ENCODE data around the gene ALKBH5. TPM values are rescaled to one million over a fixed set of nuclear protein-coding genes. Genes with fewer than 3 reads are reported as not detected.

The ALKBH5 gene
- total and polyA plus RNA-seq, 8 donors: 53.6 to 99.6 (median 63.1) TPM

DNA sequence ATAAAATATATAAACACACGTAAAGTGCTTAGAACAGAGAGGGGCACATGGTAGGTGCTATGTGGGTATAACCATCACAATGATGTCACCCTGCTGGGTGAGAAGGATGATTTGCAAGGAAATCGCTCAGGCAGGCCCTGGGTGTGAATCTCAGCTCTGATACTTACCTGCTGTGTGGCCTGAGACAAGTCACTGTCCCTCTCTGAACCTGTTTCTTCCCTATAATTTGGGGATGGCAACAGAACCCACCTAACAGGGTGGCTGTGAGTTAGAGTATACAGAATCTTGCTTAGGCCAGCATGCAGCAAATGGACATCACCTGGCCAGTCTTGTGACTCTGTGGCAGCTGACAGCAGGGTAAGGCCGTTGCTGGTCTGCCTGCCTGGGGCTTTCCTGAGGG, 36.6 kb upstream of the ALKBH5 start:
- TF ChIP-seq, protein P1, sequence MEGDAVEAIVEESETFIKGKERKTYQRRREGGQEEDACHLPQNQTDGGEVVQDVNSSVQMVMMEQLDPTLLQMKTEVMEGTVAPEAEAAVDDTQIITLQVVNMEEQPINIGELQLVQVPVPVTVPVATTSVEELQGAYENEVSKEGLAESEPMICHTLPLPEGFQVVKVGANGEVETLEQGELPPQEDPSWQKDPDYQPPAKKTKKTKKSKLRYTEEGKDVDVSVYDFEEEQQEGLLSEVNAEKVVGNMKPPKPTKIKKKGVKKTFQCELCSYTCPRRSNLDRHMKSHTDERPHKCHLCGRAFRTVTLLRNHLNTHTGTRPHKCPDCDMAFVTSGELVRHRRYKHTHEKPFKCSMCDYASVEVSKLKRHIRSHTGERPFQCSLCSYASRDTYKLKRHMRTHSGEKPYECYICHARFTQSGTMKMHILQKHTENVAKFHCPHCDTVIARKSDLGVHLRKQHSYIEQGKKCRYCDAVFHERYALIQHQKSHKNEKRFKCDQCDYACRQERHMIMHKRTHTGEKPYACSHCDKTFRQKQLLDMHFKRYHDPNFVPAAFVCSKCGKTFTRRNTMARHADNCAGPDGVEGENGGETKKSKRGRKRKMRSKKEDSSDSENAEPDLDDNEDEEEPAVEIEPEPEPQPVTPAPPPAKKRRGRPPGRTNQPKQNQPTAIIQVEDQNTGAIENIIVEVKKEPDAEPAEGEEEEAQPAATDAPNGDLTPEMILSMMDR (IDR thresholded peaks at IDR 0.05): no peak
- Histone ChIP-seq H3K4me1 (no peaks in the 10 kb centered on the region), H3K27me3 (peaks cover 0 to under 1% of the 10 kb centered on the region in 2 donors), H3K27ac (no peak overlapping the region), H3K9me3 (no peaks in the 10 kb centered on the region), H3K4me3 (no peak overlapping the region), H3K36me3 (no peaks in the 10 kb centered on the region)
- ATAC-seq (no peak), DNase-seq (no peak)
- intact Hi-C loops (cut with DNase I): no loop called here

DNA sequence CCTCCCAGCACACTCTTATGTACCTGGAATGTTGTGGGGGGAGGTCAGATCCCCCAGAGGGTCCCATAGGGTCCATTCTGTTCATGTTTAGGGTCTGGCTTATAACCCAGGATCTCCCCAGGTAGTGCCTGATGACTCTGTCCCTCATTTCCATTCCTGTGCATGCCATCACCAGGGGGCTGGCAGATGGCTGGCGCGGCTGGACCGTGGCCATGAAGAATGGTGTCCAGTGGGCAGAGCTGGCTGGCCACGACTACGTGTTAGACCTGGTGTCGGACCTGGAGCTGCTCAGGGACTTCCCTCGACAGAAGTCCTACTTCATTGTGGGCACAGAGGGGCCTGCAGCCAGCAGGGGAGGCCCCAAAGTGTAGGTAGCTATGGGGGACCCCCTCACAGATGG, 35.0 kb upstream of the ALKBH5 start:
- H3K4me3 ChIP-seq: no peak overlapping the region
- no peak overlapping the region for H3K27ac ChIP-seq
- ATAC-seq (no peak), DNase-seq (no peak)
- H3K36me3 ChIP-seq: no peaks in the 10 kb centered on the region
- TF ChIP-seq, protein P1 (IDR thresholded peaks at IDR 0.05): no peak
- intact Hi-C loops (cut with DNase I): no loop called here
- no peaks in the 10 kb centered on the region for H3K27me3 ChIP-seq
- H3K4me1 ChIP-seq: peaks cover 7 to 11% of the 10 kb centered on the region in 2 donors
- no peaks in the 10 kb centered on the region for H3K9me3 ChIP-seq

DNA sequence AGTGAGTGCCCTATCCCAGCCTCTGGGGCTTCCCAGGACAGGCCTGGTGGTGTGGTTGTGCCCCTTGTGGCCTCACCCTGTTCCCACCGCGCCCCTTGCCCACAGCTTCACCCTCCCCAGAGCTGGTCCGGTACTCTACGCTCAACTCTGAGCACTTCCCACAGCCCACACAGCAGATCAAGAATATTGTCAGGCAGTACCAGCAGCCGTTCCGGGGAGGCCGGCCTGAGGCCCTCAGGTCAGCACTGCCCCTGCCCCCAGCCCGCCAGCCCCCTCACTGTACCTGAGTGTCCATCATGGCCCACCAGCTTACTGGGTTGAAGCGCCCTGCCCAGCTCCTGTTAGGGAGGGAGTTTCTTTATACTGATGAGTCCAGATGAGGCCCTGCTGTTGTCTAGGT, 32.3 kb upstream of the ALKBH5 start:
- intact Hi-C loops (cut with DNase I): no loop called here
- TF ChIP-seq, protein P1 (IDR thresholded peaks at IDR 0.05): no peak
- H3K27me3 ChIP-seq: no peaks in the 10 kb centered on the region

DNA sequence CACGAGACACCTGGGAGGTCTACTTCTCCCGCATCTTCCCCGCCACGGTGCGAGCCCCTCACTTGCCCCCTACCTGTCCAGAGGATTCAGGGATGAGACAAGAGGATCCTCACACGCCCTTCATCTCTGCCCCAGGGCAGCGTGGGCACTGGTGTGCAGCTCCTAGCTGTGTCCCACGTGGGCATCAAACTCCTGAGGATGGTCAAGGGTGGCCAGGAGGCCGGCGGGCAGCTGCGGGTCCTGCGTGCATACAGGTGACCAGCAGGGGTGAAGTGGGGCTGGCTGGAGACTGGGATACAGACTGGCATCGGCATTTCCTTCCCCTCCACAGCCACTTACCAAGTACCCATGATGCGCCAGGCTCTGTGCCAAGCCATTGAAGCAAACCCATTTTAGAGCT, 28.4 kb upstream of the ALKBH5 start:
- Histone ChIP-seq H3K9me3 (no peaks in the 10 kb centered on the region), H3K36me3 (no peaks in the 10 kb centered on the region), H3K27me3 (no peaks in the 10 kb centered on the region), H3K4me1 (peaks cover 7 to 36% of the 10 kb centered on the region in 2 donors), H3K27ac (no peak overlapping the region), H3K4me3 (no peak overlapping the region)
- no peak for ATAC-seq
- intact Hi-C loops (cut with DNase I): no loop called here
- TF ChIP-seq, protein P1 (IDR thresholded peaks at IDR 0.05): no peak
- no peak for DNase-seq

More for the DNA sequence above, 32.3 kb upstream of the ALKBH5 start:
- Histone ChIP-seq H3K27ac (no peak overlapping the region), H3K4me3 (no peak overlapping the region), H3K4me1 (peaks cover 7 to 16% of the 10 kb centered on the region in 2 donors), H3K36me3 (no peaks in the 10 kb centered on the region), H3K9me3 (no peaks in the 10 kb centered on the region)
- ATAC-seq: no peak
- DNase-seq: no peak

DNA sequence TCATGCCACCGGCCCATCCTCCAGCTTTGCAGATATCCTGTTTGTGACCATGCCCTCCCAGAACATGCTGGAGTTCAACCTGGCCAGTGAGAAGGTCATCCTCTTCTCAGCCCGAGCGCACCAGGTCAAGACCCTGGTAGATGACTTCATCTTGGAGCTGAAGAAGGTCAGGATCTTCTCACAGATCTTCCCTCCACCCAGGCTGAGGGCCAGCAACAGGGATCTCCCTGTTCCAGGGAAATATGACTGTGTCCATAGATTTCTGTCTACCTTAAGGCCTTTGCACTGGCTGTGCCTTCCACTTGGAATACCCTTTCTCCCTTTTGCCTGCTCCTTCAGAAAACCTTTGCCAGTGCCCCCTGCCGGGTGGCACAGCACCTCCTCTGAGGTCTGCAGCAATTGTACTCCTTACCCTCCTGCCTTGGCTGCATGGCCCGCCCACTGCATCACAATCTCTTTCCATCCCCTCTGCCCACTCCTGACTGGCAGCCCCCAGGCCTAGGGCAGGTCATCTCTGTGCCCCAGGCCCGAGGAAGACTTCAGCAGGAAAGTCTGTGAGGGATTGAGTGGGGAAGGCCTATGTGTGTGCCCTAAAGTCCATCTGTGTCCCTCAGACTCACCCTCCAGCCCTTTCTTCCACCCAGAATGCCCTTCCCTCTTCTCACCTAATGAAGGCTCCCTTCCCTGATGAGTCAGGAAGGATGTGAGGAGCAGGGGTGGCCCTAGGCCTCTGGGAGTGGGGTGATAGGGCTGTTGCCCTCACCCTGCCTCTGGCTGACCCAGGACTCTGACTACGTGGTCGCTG, 27.3 kb upstream of the ALKBH5 start:
- H3K4me3 ChIP-seq: no peak overlapping the region
- intact Hi-C loops (cut with DNase I): no loop called here
- no peaks in the 10 kb centered on the region for H3K9me3 ChIP-seq
- H3K27me3 ChIP-seq: no peaks in the 10 kb centered on the region
- DNase-seq: no peak
- no peak for ATAC-seq
- TF ChIP-seq, protein P1 (IDR thresholded peaks at IDR 0.05): no peak
- H3K36me3 ChIP-seq: no peaks in the 10 kb centered on the region
- no peak overlapping the region for H3K27ac ChIP-seq
- H3K4me1 ChIP-seq: peaks cover 7 to 36% of the 10 kb centered on the region in 2 donors
